Activated CD4-positive, alpha-beta T cell treated with anti-CD3 and anti-CD28 coated beads, Interleukin-2, amount 10 ng/mL, durations not matched to agents 7 days and 5 days (primary cell): ENCODE measurements around the gene MTSS2. TPM values are rescaled to one million over a fixed set of nuclear protein-coding genes. Genes with fewer than 3 reads are reported as not detected.

Experiments
- CTCF ChIA-PET: fragments of 350-600 bp; sonication (Branson Sonifier 250); formaldehyde crosslinking; loops from one replicate; lab custom pipeline; 2021; ENCODE audit warnings: antibody characterized with exemption; lab: Charles Lee
- POLR2A ChIA-PET: fragments of 350-600 bp; sonication (Branson Sonifier 250); formaldehyde crosslinking; loops from one replicate; lab custom pipeline; 2021; ENCODE audit warnings: antibody characterized with exemption; lab: Charles Lee
- DNase-seq: peaks from one replicate; pipeline ENCODE4 v3.0.0-alpha.2; 2020
- H3K27ac Mint-ChIP-seq: one replicate; pipeline ENCODE4 v1.8.0; 2021; ENCODE audit warnings: mild to moderate bottlenecking, moderate library complexity, mixed read lengths
- H3K27me3 Mint-ChIP-seq: one replicate; pipeline ENCODE4 v1.8.0; 2021; ENCODE audit warnings: mixed read lengths
- H3K36me3 Mint-ChIP-seq: one replicate; pipeline ENCODE4 v1.8.0; 2021; ENCODE audit warnings: low read depth, mixed read lengths
- H3K4me1 Mint-ChIP-seq: one replicate; pipeline ENCODE4 v1.8.0; 2021; ENCODE audit warnings: mixed read lengths
- H3K4me3 Mint-ChIP-seq: one replicate; pipeline ENCODE4 v1.8.0; 2021; ENCODE audit warnings: mild to moderate bottlenecking, moderate library complexity, mixed read lengths
- H3K9me3 Mint-ChIP-seq: one replicate; pipeline ENCODE4 v1.8.0; 2021; ENCODE audit warnings: mixed read lengths
- total RNA-seq, 2 experiments: library from RNA; stranded (reverse); gene quantifications; one replicate each; pipeline ENCODE4 v1.2.3, GENCODE V29; 2021

Gene MTSS2, protein sequence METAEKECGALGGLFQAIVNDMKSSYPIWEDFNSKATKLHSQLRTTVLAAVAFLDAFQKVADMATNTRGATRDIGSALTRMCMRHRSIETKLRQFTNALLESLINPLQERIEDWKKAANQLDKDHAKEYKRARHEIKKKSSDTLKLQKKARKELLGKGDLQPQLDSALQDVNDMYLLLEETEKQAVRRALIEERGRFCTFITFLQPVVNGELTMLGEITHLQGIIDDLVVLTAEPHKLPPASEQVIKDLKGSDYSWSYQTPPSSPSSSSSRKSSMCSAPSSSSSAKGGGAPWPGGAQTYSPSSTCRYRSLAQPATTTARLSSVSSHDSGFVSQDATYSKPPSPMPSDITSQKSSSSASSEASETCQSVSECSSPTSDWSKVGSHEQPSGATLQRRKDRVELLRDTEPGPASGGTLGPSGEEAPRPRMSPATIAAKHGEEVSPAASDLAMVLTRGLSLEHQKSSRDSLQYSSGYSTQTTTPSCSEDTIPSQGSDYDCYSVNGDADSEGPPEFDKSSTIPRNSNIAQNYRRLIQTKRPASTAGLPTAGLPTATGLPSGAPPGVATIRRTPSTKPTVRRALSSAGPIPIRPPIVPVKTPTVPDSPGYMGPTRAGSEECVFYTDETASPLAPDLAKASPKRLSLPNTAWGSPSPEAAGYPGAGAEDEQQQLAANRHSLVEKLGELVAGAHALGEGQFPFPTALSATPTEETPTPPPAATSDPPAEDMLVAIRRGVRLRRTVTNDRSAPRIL
- 1 to 10 TPM; 7.1 to 9.2 TPM for total RNA-seq

DNA sequence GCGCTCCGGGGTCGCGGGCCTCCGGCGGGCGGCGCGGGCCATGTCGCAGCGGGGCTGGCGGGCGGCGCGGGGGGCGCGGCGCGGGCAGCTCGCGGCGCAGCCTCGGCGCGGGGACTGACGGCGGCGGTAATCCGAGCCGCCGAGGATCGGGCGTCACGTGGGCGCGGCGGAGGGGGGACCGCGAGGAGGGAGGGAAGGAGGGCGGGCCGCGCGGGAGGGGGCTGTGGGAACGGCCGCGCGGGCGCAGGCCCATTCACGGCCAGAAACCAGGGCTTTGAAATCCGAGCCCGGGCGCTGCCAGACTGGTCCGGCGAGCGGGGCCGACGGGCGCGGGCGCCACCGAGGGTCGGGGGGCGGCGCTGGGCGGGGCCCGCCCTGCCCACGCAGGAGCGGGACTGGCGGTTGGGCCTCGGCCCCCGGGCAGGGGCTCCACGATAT lies at the start of gene MTSS2:
TSS of gene MTSS2 (minus strand) at position 116 of the 438 bp plus-strand sequence. CDS start 262 bp downstream, outside the sequence.
- Mint-ChIP-seq H3K9me3 (no peaks in the 10 kb centered on the region), H3K27ac (peak within 1 kb of the TSS; percentile 46), H3K36me3 (no peaks in the 10 kb centered on the region), H3K4me1 (peaks cover 23% of the 10 kb centered on the region), H3K4me3 (peak within 1 kb of the TSS; percentile 62), H3K27me3 (peaks cover 13% of the 10 kb centered on the region)
- DNase-seq: peak; percentile 46
- ChIA-PET CTCF (no interaction called here), POLR2A (no interaction called here)

DNA sequence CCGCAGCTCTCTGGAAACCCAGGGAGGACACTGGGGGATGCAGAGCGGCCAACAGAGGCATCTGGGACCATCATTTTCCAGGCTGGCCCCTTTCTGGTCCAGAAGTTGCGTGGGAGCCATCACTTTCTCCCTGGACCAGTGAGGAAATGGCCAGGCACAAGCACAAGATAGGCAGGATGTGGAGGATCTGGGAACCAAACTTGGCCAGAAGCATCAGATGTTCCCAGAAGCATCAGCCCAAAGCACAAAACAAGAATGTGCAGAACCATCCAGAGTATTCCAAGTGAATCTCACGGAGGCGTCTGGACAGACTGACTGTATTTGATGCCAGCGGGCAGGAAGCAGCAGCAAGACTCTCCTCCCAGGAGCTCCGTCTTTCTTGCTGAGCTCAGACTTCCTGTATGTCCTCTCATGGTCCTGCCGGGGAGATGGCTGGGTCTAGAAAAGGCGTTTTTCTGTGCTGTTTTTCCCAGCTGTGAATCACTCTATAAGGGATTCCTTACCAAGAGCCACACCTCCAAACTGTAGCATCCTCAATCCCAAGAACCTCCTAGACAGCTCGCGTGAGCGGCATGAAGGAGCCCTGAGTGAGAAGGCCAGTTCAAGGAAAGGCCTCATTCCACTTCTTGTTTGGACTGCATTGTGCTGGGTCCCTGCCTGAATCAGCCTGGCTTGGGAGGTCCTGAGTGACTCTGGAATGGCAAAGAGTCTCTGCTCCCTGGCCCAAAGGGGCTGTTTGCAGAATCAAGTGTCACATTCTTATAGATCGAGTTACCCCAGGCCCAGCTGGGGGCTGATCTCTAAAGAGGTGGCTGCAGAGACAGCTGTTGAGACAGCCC lies 49.5 kb upstream of the MTSS2 start:
- Mint-ChIP-seq H3K36me3 (peaks cover 31% of the 10 kb centered on the region), H3K9me3 (no peaks in the 10 kb centered on the region), H3K27me3 (no peaks in the 10 kb centered on the region), H3K4me3 (no peak overlapping the region), H3K27ac (peak overlapping the region; percentile 100), H3K4me1 (peaks cover 62% of the 10 kb centered on the region)
- CTCF ChIA-PET: interaction anchor here (1.2 kb wide), 1 partner anchor 9 kb away, joined by 3 read pairs; no protein-coding TSS in a partner anchor
- POLR2A ChIA-PET: no interaction called here
- no peak for DNase-seq

DNA sequence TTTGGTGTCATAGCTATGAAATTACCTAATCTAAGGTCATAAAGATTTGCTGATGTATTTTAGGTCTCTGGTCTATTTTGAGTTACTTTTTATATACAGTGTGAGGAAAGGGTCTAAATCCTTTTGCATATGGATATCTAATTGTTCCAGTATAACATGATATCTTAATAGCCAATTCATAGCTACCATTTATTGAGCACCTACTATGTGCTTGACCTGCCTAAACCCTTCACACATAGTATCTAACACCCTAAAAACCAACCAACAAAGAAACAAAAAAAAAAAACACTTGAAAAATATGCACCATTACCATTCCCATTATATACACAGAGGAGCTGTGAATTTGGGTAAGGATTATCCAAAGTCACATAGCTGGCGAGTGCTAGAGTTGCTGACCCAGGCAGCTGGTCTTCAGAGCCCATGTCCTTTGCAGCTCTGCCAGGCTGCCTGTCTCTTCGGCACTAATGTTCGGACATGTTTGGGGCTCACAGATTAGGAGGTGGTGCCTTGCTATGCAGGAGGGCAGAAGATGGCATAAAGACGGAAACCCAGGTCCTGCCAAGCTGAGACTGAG lies 48.8 kb upstream of the MTSS2 start:
- Mint-ChIP-seq H3K27me3 (no peaks in the 10 kb centered on the region), H3K9me3 (no peaks in the 10 kb centered on the region), H3K27ac (peak overlapping the region; percentile 69), H3K36me3 (peaks cover 31% of the 10 kb centered on the region), H3K4me3 (no peak overlapping the region), H3K4me1 (peaks cover 55% of the 10 kb centered on the region)
- no peak for DNase-seq
- ChIA-PET CTCF (interaction anchor here (1.2 kb wide), 1 partner anchor 10 kb away, joined by 3 read pairs; no protein-coding TSS in a partner anchor), POLR2A (no interaction called here)

DNA sequence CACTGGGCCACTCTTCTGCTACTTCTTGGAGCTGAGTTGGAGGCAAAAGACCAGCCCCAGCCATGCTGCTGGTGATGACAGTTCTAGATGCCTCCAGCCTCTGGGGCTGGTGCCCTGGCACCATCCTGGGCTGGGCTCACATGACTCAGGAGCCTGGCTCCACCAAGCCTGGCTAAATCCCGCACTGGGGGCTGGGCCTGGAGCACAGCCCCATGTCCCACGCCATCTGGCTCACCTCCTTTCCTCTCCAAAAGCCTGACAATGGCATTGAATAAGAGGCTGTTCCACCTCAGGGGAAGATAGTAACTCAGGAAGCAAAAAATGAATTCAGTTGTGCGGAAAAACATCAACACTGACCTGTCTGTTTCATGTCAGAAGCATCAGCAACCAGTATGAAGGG lies 45.1 kb upstream of the MTSS2 start:
- POLR2A ChIA-PET: no interaction called here
- Mint-ChIP-seq H3K36me3 (peaks cover 21% of the 10 kb centered on the region), H3K9me3 (no peaks in the 10 kb centered on the region), H3K27ac (peak overlapping the region; percentile 63), H3K4me3 (no peak overlapping the region), H3K4me1 (peaks cover 18% of the 10 kb centered on the region), H3K27me3 (no peaks in the 10 kb centered on the region)
- DNase-seq: no peak
- CTCF ChIA-PET: interaction anchor here (0.7 kb wide), 1 partner anchor 51 kb away, joined by 4 read pairs; no protein-coding TSS in a partner anchor

DNA sequence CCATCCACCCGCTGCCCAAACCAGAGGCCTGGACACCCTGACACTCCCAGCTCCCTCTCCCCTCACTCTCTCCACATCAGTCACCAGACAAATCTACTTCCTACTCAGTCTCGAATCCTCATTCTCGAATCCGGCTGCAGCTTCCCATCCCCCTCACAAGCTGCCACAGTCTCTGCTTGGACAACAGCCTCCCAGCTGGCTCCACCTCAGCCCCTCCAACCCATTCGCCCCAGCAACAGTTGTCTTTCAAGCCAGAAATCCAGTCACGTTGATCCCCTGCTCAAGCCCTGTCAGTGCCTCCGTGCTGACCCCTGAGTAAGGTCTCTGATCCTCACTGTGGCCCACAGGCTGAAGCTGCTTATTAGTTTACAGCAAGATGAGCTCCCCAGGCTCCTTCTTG lies 44.2 kb upstream of the MTSS2 start:
- DNase-seq: no peak
- POLR2A ChIA-PET: no interaction called here
- no peak overlapping the region for H3K27ac Mint-ChIP-seq

DNA sequence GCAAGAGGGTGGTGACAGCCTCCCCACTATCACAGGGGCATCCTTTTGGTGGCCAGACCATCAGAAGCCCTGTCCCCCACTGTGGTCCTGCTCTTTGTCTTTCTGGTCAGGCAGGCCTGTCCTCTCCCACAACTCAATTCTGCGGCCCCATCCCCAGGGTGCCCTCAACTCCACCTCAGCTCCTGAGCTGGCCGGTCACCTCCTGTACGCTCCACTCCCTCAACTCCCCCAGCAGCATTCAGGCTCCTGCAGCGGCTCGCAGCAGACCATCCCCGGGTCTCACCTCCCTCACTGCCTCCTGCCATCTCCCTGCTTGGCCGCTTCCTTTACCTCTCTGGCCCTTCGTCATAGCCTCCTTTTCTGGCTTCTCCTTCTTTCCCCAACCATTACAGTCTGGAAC lies 43.4 kb upstream of the MTSS2 start:
- CTCF ChIA-PET: interaction anchor here (1.1 to 2.0 kb wide), 2 partner anchors 14 to 51 kb away, joined by 3 to 4 read pairs; no protein-coding TSS in a partner anchor
- DNase-seq: no peak
- POLR2A ChIA-PET: no interaction called here

More for the DNA sequence above, 44.2 kb upstream of the MTSS2 start:
- H3K27me3 Mint-ChIP-seq: no peaks in the 10 kb centered on the region
- CTCF ChIA-PET: interaction anchor here (2.0 kb wide), 1 partner anchor 15 kb away, joined by 4 read pairs; no protein-coding TSS in a partner anchor
- no peaks in the 10 kb centered on the region for H3K9me3 Mint-ChIP-seq
- H3K36me3 Mint-ChIP-seq: peaks cover 18% of the 10 kb centered on the region
- H3K4me1 Mint-ChIP-seq: peaks cover 10% of the 10 kb centered on the region
- H3K4me3 Mint-ChIP-seq: no peak overlapping the region

DNA sequence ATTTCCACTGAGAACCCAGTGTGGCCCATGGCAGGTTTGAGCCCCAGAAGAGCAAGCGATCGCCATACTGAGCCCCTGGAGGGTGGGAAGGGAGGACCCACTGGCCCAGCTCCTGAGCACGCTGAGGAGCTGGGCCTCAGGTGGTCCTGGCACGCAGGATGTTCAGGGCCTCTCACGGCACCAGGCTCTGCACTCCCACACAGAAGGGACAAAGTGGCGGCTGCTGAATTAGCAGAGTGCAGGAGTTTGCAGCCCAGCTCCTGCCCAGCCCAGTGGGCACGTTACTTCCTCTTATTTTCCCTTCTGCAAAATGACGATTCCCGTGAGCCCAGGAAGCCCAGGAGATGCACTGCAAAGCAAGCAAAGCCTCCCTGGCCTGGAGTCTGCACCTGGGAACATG lies 42.3 kb upstream of the MTSS2 start:
- ChIA-PET CTCF (interaction anchor here (0.8 to 2.0 kb wide), 5 partner anchors 10 to 422 kb away, joined by 3 to 8 read pairs (median 4); no protein-coding TSS in a partner anchor), POLR2A (no interaction called here)
- H3K27me3 Mint-ChIP-seq: no peaks in the 10 kb centered on the region
- no peak overlapping the region for H3K4me3 Mint-ChIP-seq
- no peak for DNase-seq
- H3K4me1 Mint-ChIP-seq: peaks cover 1% of the 10 kb centered on the region
- no peaks in the 10 kb centered on the region for H3K9me3 Mint-ChIP-seq
- H3K27ac Mint-ChIP-seq: no peak overlapping the region
- peaks cover 9% of the 10 kb centered on the region for H3K36me3 Mint-ChIP-seq

More for the DNA sequence above, 43.4 kb upstream of the MTSS2 start:
- Mint-ChIP-seq H3K36me3 (peaks cover 11% of the 10 kb centered on the region), H3K9me3 (no peaks in the 10 kb centered on the region), H3K27ac (no peak overlapping the region), H3K4me1 (peaks cover 4% of the 10 kb centered on the region), H3K27me3 (no peaks in the 10 kb centered on the region), H3K4me3 (no peak overlapping the region)

DNA sequence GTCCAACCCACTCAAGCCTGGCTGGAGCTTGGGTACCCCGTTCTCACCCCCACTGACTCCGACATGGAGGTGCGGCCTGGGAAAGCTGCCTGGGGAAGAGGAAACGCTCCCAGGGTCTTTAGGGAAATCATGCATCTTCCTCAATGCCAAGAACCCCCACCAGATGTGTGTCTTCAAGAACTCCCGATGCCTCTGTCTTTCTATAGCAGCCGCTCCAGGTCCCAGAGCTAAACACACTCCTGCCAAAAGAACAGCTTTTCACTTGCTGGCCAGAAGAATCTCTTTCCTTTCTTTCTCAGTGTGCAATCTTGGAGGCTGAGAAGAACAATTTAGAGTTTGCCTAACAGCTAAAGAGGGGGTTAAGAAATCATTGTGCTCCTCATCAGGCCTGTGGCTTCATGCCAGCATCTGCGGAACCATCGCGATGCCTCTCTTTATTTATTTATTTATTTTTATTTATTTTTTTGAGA lies 41.1 kb upstream of the MTSS2 start:
- ChIA-PET CTCF (no interaction called here), POLR2A (no interaction called here)
- Mint-ChIP-seq H3K36me3 (peaks cover 11% of the 10 kb centered on the region), H3K4me1 (peaks cover 1% of the 10 kb centered on the region), H3K27ac (no peak overlapping the region), H3K9me3 (no peaks in the 10 kb centered on the region), H3K4me3 (no peak overlapping the region), H3K27me3 (no peaks in the 10 kb centered on the region)
- no peak for DNase-seq

DNA sequence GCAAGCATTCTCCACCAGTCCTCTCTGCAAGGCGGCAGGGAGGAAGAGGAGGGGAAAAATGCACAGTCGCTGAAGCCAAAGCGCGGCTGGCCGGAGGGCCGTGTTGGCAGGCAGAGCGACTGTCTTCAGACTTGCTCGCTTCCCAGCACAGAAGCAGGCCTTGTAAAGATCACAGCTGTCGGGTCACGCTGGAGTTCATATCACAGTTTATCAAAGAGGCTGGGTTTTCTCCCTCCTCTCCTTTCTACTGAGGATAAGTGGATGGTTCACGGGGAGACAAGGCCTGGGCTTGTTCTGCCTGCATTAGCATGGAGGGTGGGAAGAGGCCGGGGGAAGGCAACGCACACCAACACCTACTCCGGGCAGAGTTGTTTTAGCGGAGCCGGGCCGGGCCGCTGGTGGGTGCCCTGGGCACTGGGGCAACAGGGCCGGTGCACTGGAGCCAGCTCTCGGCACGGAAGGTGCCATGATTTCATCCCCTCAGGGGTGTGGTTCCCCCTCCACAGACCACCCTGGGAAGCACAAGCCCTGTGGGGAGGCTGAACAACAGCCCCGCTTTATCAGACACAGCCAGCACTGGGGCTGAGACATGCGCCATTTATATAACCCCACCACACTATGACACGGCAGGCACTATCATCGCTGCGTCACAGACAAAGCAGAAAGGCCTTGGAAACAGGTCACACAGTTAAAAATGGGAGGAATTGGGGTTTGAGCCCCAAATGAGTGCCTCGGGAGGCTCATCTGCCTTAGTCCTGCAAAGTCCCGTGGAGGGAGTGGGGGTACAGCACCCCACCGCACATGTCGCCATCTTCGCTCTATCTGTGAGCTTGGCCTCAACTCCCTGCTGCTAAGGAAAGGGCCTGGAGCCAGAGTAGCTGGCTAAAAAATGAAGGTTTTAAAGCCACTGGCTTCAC lies 40.3 kb upstream of the MTSS2 start:
- peaks cover 11% of the 10 kb centered on the region for H3K36me3 Mint-ChIP-seq
- no peaks in the 10 kb centered on the region for H3K9me3 Mint-ChIP-seq
- ChIA-PET POLR2A (no interaction called here), CTCF (no interaction called here)
- no peaks in the 10 kb centered on the region for H3K27me3 Mint-ChIP-seq
- peaks cover 1% of the 10 kb centered on the region for H3K4me1 Mint-ChIP-seq
- no peak overlapping the region for H3K4me3 Mint-ChIP-seq
- H3K27ac Mint-ChIP-seq: peak overlapping the region; percentile 19
- DNase-seq: no peak

DNA sequence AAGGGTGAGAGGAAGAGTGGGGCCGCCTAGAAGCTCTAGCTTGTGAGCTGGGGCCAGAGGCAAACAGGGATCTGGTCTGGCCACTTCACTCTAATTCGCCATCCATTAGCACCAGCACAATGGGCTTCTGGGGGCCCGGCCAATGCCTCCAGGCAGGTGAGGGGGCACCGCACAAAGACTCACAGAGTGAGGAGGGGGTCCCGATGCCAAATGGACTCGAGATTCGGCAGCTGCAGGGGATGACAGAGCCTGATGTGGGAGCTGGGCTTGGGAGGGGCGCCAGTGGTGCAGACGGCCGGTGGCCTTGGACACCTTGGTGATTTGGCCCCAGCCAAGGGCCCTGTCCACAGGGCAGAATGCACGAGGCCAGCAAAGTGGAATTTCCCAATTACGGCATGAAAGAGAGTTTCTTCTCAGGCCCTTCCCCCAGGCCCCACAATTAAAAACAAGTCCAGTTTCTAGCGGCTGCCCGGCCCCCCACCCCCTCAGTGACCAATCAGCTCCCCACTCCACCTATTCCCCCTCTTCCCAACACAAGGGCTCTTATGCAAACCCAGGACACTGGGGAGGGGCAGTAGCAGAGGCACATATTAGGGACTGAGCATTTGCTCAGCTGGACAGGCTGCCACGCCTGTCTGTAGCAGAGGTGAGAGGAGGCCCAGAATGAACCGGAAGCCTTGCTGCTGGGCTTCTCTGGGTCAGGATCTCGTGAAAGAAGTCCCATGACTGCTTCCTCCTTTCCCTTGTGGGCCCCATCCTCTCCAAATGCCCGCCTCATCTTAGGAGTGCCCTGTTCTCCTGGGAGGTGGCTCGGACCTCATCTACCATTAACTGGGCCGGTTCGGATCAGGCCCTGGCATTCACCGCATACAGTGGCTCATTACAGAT lies 39.4 kb upstream of the MTSS2 start:
- Mint-ChIP-seq H3K27me3 (no peaks in the 10 kb centered on the region), H3K27ac (peak overlapping the region; percentile 31), H3K36me3 (peaks cover 13% of the 10 kb centered on the region), H3K9me3 (no peaks in the 10 kb centered on the region), H3K4me3 (no peak overlapping the region), H3K4me1 (peaks cover 2% of the 10 kb centered on the region)
- ChIA-PET CTCF (interaction anchor here (0.6 to 0.7 kb wide), 2 partner anchors 157 to 439 kb away, joined by 3 read pairs; no protein-coding TSS in a partner anchor), POLR2A (no interaction called here)
- DNase-seq: no peak
